K562 (cell line): ENCODE data around the gene PGAP2.

Experiments used
- CBX1 ChIP-seq: sonication (generic); IDR thresholded peaks from 2 replicates; pipeline ENCODE4 v1.6.1; 2016; ENCODE audit warnings: antibody characterized with exemption, low read depth, mild to moderate bottlenecking
- CHD4 ChIP-seq: fragments of 200-600 bp; sonication (generic); IDR thresholded peaks from 3 replicates; pipeline ENCODE4 v1.6.1; 2012; ENCODE audit warnings: low read depth, mild to moderate bottlenecking, mixed read lengths, low read length, inconsistent platforms; ENCODE audit not compliant: insufficient read depth, insufficient replicate concordance, poor library complexity, severe bottlenecking
- CREB1 ChIP-seq, 2 experiments: sonication (generic) in 1 of 2; formaldehyde crosslinking in 1 of 2; IDR thresholded peaks; 2 replicates each; pipeline versions ENCODE4 v1.6.1 to v1.8.0; 2012 to 2022; ENCODE audit warnings: inconsistent platforms in 1 of 2, mild to moderate bottlenecking in 1 of 2, missing genetic modification reagents in 1 of 2, moderate library complexity in 1 of 2
- CREB3L1 ChIP-seq: fragments of 450-650 bp; IDR thresholded peaks from 2 replicates; pipeline ENCODE4 v1.6.1; 2014; ENCODE audit warnings: low read depth, mild to moderate bottlenecking, moderate library complexity, borderline replicate concordance
- REST ChIP-seq, 2 experiments: fragments of 450-650 bp; formaldehyde crosslinking in 1 of 2; IDR thresholded peaks; 2 replicates each; pipeline versions ENCODE4 v1.4.0 to v1.6.1; 2014 to 2020; ENCODE audit warnings: mild to moderate bottlenecking in 2 of 2, borderline replicate concordance in 1 of 2, low read depth in 1 of 2
- TBL1XR1 ChIP-seq, 2 experiments: IDR thresholded peaks; 2 replicates each; pipeline ENCODE4 v1.6.1; 2012; ENCODE audit warnings: improper control_type of control experiment in 2 of 2, low read length in 2 of 2, mild to moderate bottlenecking in 1 of 2

- TF ChIP-seq CHD4 (no peak), REST (IDR thresholded peaks at IDR 0.05; ENCODE audit: borderline replicate concordance) (no peak), REST (CRISPR knock-in tag; IDR thresholded peaks at IDR 0.05; ENCODE audit: low read depth) (no peak), TBL1XR1 (IDR thresholded peaks at IDR 0.05; ENCODE audit: low read length in 2 of 2) (no peak), CBX1 (no peak), CREB3L1 (no peak), CREB1 (IDR thresholded peaks at IDR 0.05) (no peak), CREB1 (CRISPR knock-in tag; IDR thresholded peaks at IDR 0.05) (no peak)
These were observed 12.0 kb upstream of the PGAP2 start for GRCh38 chr11:3796346-3796745.
